Raji (cell line): Measurements from ENCODE around the gene MEGF11.

ENCODE experiments used
- POLR2A ChIP-seq: IDR thresholded peaks from 2 replicates; pipeline ENCODE4 v1.6.1; 2011; ENCODE audit warnings: low read depth, low read length, control low read depth; ENCODE audit not compliant: insufficient read depth

MEGF11 gene

DNA sequence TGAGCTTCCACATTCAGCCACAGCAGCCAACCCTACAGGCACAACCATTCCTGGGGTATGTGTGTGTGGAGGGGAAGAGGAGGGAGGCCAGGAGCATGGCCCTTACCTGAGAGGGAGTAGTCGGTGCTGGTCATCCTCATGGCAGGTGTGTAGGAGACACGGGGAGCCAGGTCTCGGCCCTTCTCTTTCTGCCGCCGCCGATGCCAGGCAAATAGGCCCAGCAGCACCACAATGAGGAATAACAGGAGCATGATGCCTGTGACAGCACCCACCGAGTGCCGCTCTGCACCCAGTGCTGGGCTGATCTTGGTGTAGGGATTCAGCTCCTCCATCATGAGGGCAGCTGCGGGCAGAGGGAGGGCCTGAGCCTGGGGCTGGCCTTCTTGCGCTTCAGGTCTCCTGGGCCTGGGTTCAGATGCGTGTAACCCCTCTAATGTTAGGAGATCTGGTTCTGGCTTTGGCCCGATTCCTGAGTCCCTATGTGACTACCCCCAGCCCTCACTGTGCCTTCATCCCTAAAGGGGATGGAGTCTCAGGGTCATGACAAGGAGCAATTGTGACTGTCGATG is 339.8 kb downstream of the MEGF11 start:
- no peak for TF ChIP-seq POLR2A

DNA sequence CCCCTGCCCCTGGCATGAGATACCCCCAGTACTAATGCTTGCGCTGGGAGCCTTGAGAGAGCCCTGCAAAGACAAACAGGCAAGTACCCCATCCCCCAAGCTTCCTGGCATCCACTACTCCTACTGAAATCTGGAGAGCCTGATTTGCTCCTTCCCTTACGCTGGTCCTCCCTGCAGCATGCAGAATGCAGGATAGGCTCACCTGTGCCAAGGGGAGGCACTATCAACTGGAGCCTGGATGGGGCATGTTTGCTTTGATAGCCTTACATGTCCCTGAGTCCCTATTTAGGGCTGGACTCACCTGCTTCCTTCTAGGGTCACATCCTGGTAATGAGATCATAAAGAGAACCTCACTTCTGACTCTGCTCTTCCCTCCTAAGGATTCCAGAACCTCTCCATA is 341.3 kb downstream of the MEGF11 start:
- no peak for TF ChIP-seq POLR2A

GRCh38 chr15:65910341-65910740 is 343.2 kb downstream of the MEGF11 start:
- TF ChIP-seq POLR2A, result no peak

DNA sequence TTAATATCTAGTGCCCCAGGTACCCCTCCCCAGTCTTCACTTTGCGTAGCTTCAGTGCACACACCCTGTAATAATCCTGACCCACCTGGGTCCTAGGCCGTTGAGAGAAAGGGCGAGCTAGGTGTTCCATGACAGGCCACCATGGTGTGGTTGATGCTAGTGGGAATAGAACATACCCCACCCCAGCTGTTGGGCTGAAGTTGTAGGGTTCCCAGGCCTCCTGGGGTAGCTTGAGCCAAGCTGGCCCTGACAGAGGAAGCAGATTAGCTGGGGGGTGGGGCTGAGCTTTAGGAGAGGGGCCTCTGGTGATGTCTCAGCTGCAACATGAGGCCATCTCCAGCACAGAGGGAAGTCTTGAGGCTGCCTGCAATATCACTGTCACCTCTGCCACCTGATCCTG is 343.7 kb downstream of the MEGF11 start:
- TF ChIP-seq POLR2A, result no peak

DNA sequence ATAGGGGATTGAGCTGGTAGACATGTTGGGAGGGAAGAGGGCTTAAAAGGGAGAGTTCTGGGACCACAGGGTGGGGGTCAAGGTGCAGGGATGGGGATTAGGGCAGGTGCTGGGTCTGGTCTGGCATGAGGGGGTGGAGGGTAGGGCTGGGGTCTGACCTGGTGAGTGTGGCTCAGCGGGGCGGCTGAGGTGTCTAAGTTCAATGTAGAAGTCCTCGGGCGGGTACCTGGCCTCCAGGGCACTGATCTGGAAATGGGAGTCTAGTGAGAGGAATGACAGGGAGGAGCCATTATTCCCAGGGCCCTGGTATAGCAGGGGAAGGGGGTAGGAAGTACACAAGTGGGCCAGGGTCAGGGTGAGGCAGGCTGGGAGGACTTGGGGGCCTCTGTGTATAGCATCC is 344.7 kb downstream of the MEGF11 start:
- no peak for TF ChIP-seq POLR2A

- no peak for TF ChIP-seq POLR2A
Observed at GRCh38 chr15:65907661-65908060, 345.9 kb downstream of the MEGF11 start.

GRCh38 chr15:65906396-65906795 is 347.2 kb downstream of the MEGF11 start:
- no peak for TF ChIP-seq POLR2A

GRCh38 chr15:65904301-65904700 is 349.2 kb downstream of the MEGF11 start:
- no peak for TF ChIP-seq POLR2A

GRCh38 chr15:65903296-65904073 is 350.1 kb downstream of the MEGF11 start:
- no peak for TF ChIP-seq POLR2A

DNA sequence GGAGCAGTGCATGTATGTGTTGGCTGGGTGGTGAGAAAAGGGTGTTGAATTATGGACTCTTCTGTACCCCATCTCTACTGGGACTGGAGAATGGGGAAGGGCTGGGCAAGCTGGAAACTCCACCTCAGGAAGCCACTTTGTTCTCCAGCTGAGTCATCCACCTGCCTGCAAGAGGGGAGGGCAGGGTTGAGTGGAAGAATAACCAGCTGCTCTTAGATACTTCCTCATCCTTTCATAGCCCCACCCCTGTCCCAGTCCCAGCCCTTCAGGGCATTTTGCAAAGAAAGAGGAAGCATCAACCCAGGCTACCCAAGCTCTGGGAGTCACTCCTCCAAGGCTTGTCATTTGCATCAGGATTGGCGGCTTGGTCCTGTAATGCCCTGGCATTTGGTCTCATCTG is 351.2 kb downstream of the MEGF11 start:
- TF ChIP-seq POLR2A, result no peak

DNA sequence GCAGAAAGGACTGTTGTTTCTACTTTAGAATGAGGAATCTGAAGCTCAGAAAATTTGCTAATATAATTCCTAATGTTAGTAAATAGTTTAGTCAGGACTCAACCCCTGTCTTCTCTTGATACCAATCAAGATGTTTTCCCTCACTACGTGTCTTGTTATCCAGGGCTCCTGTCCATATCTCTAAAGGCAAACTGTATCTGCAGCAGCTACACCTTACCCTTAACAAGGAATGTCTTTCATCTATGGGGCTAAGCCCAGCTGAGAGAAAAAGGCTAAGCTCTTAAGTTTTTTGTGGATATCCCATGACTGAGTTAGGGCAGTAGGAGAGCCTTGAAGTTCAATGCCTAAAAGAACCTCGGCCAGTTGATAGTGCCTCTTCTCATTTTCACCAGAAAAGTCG is 351.7 kb downstream of the MEGF11 start:
- TF ChIP-seq POLR2A, result no peak

GRCh38 chr15:65901336-65901735 is 352.2 kb downstream of the MEGF11 start:
- no peak for TF ChIP-seq POLR2A

DNA sequence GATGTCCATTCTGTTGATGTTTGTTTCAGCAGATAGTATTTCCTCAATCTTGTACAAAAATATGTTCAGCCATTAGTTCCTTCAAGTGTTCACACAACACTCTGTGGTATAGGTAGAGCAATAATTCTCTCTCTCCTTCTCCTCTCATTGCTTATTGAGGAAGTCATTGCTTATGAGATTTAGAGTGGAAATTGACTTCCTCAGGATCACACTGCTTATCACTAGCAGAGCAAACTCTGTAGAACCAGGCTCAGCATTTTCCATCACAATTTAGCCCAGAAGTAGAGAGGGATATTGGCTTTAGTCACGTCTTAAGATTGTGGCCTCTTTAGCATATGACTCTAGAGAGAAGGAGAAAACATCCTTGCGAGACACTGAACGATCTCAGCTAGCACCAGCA is 353.1 kb downstream of the MEGF11 start:
- no peak for TF ChIP-seq POLR2A

DNA sequence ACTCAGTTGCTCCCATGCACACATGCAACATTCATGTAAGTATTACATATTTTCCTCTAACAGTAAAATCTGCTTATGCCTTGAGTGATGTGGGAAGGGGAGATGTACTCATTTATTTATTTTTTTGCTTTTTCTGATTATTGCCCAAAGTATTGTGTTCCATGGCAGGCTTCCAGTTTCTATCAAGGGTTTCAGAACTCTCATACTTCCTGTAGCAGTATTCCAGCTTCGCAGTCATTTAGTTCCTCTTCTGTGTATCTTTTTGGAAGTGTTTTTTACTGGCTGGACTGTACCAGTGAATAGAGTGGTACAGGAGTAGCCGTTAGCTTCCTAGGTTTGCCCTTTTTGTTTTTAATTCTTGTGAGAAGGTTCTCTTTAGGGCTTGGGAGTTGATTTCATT is 357.3 kb downstream of the MEGF11 start:
- no peak for TF ChIP-seq POLR2A

GRCh38 chr15:65893060-65893459 is 360.5 kb downstream of the MEGF11 start:
- no peak for TF ChIP-seq POLR2A

GRCh38 chr15:65888981-65889380 is 364.6 kb downstream of the MEGF11 start:
- TF ChIP-seq POLR2A, result no peak

GRCh38 chr15:65887565-65887964 is 366.0 kb downstream of the MEGF11 start:
- no peak for TF ChIP-seq POLR2A
